DMS79 (cell line): Measurements from ENCODE around the gene P3H4.

Source experiments
- DNase-seq: peaks from one replicate; lab custom pipeline; 2025; lab: John Stamatoyannopoulos, UW

P3H4 gene

GRCh38 chr17:41821776-41822175 is 10.0 kb upstream of the P3H4 start:
- DNase-seq: no peak

GRCh38 chr17:41818024-41818423 is 6.3 kb upstream of the P3H4 start:
- no peak for DNase-seq

GRCh38 chr17:41816637-41817320 is 5.0 kb upstream of the P3H4 start:
- DNase-seq: no peak

- no peak for DNase-seq
Observed at GRCh38 chr17:41814195-41814594, 2.4 kb upstream of the P3H4 start.

- no peak for DNase-seq
Observed at GRCh38 chr17:41813699-41814124, 2.0 kb upstream of the P3H4 start.

- DNase-seq: no peak
Observed at GRCh38 chr17:41813152-41813680, 1.5 kb upstream of the P3H4 start.

- DNase-seq: peak; percentile 77
Observed at GRCh38 chr17:41812381-41813151, 817 bp upstream of the P3H4 start, which contains the start of gene FKBP10. TSS of gene FKBP10 (plus strand) at chr17:41813004. CDS start at chr17:41813035, 31 bp downstream.

GRCh38 chr17:41810659-41811548 is 845 bp downstream of the P3H4 start:
- no peak for DNase-seq

- DNase-seq: no peak
Observed at GRCh38 chr17:41806685-41807445, 4.9 kb downstream of the P3H4 start.

GRCh38 chr17:41803049-41804020 is 8.4 kb downstream of the P3H4 start:
- DNase-seq: no peak

- peak; percentile 55 for DNase-seq
Observed at GRCh38 chr17:41801374-41802271, 10.1 kb downstream of the P3H4 start.

GRCh38 chr17:41800601-41801373 is 11.0 kb downstream of the P3H4 start:
- peak; percentile 41 for DNase-seq

- DNase-seq: no peak
Observed at GRCh38 chr17:41799366-41799765, 12.4 kb downstream of the P3H4 start.

GRCh38 chr17:41797377-41797776 is 14.4 kb downstream of the P3H4 start:
- no peak for DNase-seq

- no peak for DNase-seq
Observed at GRCh38 chr17:41796121-41796895, 15.4 kb downstream of the P3H4 start.

GRCh38 chr17:41794540-41794975 is 17.2 kb downstream of the P3H4 start:
- DNase-seq: no peak

- DNase-seq: no peak
Observed at GRCh38 chr17:41793784-41794539, 17.8 kb downstream of the P3H4 start.
